ENCODE data around the gene UBE2F.

Gene UBE2F

GRCh38 chr2:237952851-237953250, 14.0 kb upstream of the UBE2F start:
- TF ChIP-seq REST (IDR thresholded peaks at IDR 0.05; ENCODE audit: insufficient replicate concordance, low read depth) (no peak), POLR2AphosphoS5 (IDR thresholded peaks at IDR 0.05; ENCODE audit: low read depth) (no peak)
- no peak overlapping the region for H3K4me3 ChIP-seq (replicated peaks; ENCODE audit: insufficient read depth, low read length)
- H3K27me3 ChIP-seq (ENCODE audit: insufficient read depth, poor library complexity, severe bottlenecking), result peaks cover 3% of the 10 kb centered on the region
- no peak for DNase-seq (ENCODE audit: low read depth in 1 of 2, low spot score in 1 of 2)
- H3K27ac ChIP-seq (replicated peaks), result no peak overlapping the region

- H3K4me3 ChIP-seq (replicated peaks; ENCODE audit: insufficient read depth, low read length), result no peak overlapping the region
- no peak overlapping the region for H3K27ac ChIP-seq (replicated peaks)
- DNase-seq (ENCODE audit: low read depth in 1 of 2, low spot score in 1 of 2), result no peak
- no peak for TF ChIP-seq POLR2AphosphoS5 (IDR thresholded peaks at IDR 0.05; ENCODE audit: low read depth)
- TF ChIP-seq SPI1 (IDR thresholded peaks at IDR 0.05; ENCODE audit: borderline replicate concordance, low read depth), result no peak
- no peak for TF ChIP-seq REST (IDR thresholded peaks at IDR 0.05; ENCODE audit: insufficient replicate concordance, low read depth)
- no peak for TF ChIP-seq CTCF (IDR thresholded peaks at IDR 0.05; ENCODE audit: insufficient read depth, low read length)
- TF ChIP-seq GABPA (IDR thresholded peaks at IDR 0.05; ENCODE audit: low read depth), result no peak
- H3K27me3 ChIP-seq (ENCODE audit: insufficient read depth, poor library complexity, severe bottlenecking), result peaks cover 3% of the 10 kb centered on the region
Measured at GRCh38 chr2:237955640-237956401, 11.0 kb upstream of the UBE2F start.

GRCh38 chr2:237956402-237956736, 10.4 kb upstream of the UBE2F start:
- Histone ChIP-seq H3K27ac (replicated peaks) (no peak overlapping the region), H3K27me3 (ENCODE audit: insufficient read depth, poor library complexity, severe bottlenecking) (peaks cover 3% of the 10 kb centered on the region), H3K4me3 (replicated peaks; ENCODE audit: insufficient read depth, low read length) (no peak overlapping the region)
- TF ChIP-seq SPI1 (IDR thresholded peaks at IDR 0.05; ENCODE audit: borderline replicate concordance, low read depth), result no peak
- no peak for TF ChIP-seq REST (IDR thresholded peaks at IDR 0.05; ENCODE audit: insufficient replicate concordance, low read depth)
- TF ChIP-seq CTCF (IDR thresholded peaks at IDR 0.05; ENCODE audit: insufficient read depth, low read length), result no peak
- no peak for TF ChIP-seq GABPA (IDR thresholded peaks at IDR 0.05; ENCODE audit: low read depth)
- TF ChIP-seq POLR2AphosphoS5 (IDR thresholded peaks at IDR 0.05; ENCODE audit: low read depth), result no peak
- no peak for DNase-seq (ENCODE audit: low read depth in 1 of 2, low spot score in 1 of 2)

All from HL-60 (cell line).